DOHH2 (cell line): ENCODE data around the gene ANXA10.

ENCODE experiments used
- CTCF ChIP-seq: fragments of 200-600 bp; sonication (generic); IDR thresholded peaks from one replicate; pipeline ENCODE4 v1.5.1; 2014; ENCODE audit warnings: antibody characterized with exemption, mild to moderate bottlenecking, low read depth, low read length; ENCODE audit not compliant: poor library complexity, severe bottlenecking
- EZH2phosphoT487 ChIP-seq: fragments of 200-600 bp; sonication (generic); IDR thresholded peaks from 2 replicates; pipeline ENCODE4 v1.6.1; 2017; ENCODE audit warnings: borderline replicate concordance, mild to moderate bottlenecking, antibody characterized with exemption, low read length, moderate library complexity, mixed read lengths

- TF ChIP-seq CTCF, result no peak
- no peak for TF ChIP-seq EZH2phosphoT487
These were observed 82.0 kb downstream of the ANXA10 start for GRCh38 chr4:168174308-168174707.
